ENCODE data around the gene OLFML2A.

DNA sequence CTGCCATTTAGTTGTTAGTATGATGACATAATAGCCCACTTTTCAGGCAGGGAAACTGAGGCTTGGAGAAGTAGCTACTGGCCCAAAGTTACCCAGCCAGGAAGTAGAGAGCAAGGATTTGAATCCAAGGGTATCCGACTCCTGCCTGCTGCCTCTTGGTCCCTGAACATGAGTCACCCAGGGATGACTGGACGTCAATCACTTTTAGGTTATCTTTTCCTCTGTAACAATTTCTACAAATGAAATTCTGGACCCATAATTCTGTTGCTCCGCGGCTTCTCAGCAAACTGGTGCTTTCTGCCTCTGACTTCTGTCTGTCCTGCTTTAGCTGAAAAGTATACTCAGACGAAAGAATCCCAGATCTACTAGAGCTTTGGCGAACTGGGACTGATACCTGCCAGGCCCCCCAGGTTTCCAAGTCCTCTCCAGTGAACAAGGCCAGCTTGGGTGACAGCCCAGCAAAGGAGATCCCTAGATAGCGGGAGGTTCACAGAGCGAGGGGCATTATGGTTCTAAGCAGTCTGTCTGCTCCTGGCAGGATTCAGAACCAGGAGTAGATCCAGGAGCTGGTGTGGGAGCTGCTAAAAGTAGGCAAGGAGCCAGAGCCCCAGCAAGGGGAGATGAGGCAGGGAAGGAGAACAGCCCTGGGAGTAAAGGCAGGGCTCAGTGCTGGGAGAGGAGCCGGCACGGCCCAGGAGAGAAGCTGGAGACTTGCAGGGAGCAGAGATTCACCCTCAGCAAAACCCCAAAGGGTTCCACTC is 20.6 kb downstream of the OLFML2A start:
- TF ChIP-seq, protein P1, sequence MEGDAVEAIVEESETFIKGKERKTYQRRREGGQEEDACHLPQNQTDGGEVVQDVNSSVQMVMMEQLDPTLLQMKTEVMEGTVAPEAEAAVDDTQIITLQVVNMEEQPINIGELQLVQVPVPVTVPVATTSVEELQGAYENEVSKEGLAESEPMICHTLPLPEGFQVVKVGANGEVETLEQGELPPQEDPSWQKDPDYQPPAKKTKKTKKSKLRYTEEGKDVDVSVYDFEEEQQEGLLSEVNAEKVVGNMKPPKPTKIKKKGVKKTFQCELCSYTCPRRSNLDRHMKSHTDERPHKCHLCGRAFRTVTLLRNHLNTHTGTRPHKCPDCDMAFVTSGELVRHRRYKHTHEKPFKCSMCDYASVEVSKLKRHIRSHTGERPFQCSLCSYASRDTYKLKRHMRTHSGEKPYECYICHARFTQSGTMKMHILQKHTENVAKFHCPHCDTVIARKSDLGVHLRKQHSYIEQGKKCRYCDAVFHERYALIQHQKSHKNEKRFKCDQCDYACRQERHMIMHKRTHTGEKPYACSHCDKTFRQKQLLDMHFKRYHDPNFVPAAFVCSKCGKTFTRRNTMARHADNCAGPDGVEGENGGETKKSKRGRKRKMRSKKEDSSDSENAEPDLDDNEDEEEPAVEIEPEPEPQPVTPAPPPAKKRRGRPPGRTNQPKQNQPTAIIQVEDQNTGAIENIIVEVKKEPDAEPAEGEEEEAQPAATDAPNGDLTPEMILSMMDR (IDR thresholded peaks at IDR 0.05; ENCODE audit: insufficient read depth, low read length, poor library complexity, severe bottlenecking) = no peak
- TF ChIP-seq EZH2phosphoT487 (conservative IDR thresholded peaks at IDR 0.05; ENCODE audit: low read length) = no peak
